GM12875 (cell line): ENCODE data around the gene ZNF761.
"Not testable (repeated sequence)": the region's sequence is repeated elsewhere in the genome, so short reads cannot be mapped to it uniquely, and the experiment has no call there.

ENCODE experiments used
- H3K4me3 ChIP-seq: one replicate; pipeline ENCODE4 v1.5.1; 2011; ENCODE audit warnings: low read depth, low read length, control low read depth
- CTCF ChIP-seq: IDR thresholded peaks from 2 replicates; pipeline ENCODE4 v1.5.1; 2011; ENCODE audit warnings: low read depth, mild to moderate bottlenecking, control low read depth, inconsistent platforms, low read length, moderate library complexity, borderline replicate concordance; ENCODE audit not compliant: insufficient read depth

The ZNF761 gene

GRCh38 chr19:53394974-53395839, 36.6 kb upstream of the ZNF761 start, which contains the start of gene ZNF765:
ZNF765 (plus strand) TSS chr19:53395149; CDS start chr19:53398016, 2,867 bp downstream.
- peak; percentile 43; the same call in 1 of the 2 replicates for TF ChIP-seq CTCF
- peak within 1 kb of the TSS; percentile 65 for H3K4me3 ChIP-seq

- H3K4me3 ChIP-seq: peak overlapping the region; percentile 65
Measured at GRCh38 chr19:53395840-53396524, 35.8 kb upstream of the ZNF761 start.

GRCh38 chr19:53396525-53396868, 35.3 kb upstream of the ZNF761 start:
- H3K4me3 ChIP-seq: no peak overlapping the region

GRCh38 chr19:53397918-53398317, 33.9 kb upstream of the ZNF761 start:
- not testable (repeated sequence) for H3K4me3 ChIP-seq

More at GRCh38 chr19:53396525-53396868, 35.3 kb upstream of the ZNF761 start:
- no peak for TF ChIP-seq CTCF

- no peak for TF ChIP-seq CTCF
- H3K4me3 ChIP-seq: no peak overlapping the region
Measured at GRCh38 chr19:53409505-53410204, 22.1 kb upstream of the ZNF761 start.

GRCh38 chr19:53420520-53421315, 11.1 kb upstream of the ZNF761 start:
- not testable (repeated sequence) for H3K4me3 ChIP-seq

GRCh38 chr19:53422551-53422950, 9.2 kb upstream of the ZNF761 start:
- TF ChIP-seq CTCF: no peak
- no peak overlapping the region for H3K4me3 ChIP-seq

- H3K4me3 ChIP-seq: not testable (repeated sequence)
Measured at GRCh38 chr19:53423074-53423473, 8.7 kb upstream of the ZNF761 start.

GRCh38 chr19:53423680-53424079, 8.1 kb upstream of the ZNF761 start:
- not testable (repeated sequence) for H3K4me3 ChIP-seq
